ENCODE results near the gene BIRC3.

BIRC3 gene

DNA sequence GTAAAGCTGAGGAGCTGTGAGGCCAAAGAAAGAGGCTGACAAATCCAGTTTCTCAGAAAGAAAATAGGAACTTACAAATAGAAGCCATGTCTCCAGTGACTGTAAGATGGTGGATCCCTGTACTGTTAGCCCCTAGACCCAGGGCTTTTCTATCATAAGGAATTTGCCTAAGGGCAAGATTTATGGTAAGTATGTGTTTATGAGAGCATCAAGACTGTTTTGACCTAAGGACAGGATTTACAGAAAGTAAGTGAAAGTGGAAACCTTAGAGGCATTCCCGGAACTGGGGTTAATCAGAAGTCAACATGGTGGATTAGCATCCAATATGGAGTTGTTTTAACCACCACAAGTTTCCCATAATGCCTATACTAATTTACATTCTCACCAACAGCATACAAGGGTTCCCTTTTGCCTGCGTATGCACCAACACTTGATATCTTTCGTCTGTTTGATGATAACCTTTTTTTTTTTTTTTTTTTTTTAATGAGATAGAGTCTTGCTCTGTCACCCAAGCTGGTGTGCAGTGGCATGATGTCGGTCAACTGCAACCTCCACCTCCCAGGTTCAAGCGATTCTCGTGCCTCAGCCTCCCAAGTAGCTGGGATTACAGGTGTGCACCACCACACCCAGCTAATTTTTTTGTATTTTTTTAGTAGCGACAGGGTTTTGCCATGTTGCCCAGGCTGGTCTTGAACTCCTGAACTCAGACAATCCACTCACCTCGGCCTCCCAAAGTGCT, 69.9 kb downstream of the BIRC3 start:
- H3K27ac ChIP-seq: no peak overlapping the region
- no peak for TF ChIP-seq ZFX (IDR thresholded peaks at IDR 0.05; ENCODE audit: borderline replicate concordance)
- TF ChIP-seq, protein P1, sequence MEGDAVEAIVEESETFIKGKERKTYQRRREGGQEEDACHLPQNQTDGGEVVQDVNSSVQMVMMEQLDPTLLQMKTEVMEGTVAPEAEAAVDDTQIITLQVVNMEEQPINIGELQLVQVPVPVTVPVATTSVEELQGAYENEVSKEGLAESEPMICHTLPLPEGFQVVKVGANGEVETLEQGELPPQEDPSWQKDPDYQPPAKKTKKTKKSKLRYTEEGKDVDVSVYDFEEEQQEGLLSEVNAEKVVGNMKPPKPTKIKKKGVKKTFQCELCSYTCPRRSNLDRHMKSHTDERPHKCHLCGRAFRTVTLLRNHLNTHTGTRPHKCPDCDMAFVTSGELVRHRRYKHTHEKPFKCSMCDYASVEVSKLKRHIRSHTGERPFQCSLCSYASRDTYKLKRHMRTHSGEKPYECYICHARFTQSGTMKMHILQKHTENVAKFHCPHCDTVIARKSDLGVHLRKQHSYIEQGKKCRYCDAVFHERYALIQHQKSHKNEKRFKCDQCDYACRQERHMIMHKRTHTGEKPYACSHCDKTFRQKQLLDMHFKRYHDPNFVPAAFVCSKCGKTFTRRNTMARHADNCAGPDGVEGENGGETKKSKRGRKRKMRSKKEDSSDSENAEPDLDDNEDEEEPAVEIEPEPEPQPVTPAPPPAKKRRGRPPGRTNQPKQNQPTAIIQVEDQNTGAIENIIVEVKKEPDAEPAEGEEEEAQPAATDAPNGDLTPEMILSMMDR (IDR thresholded peaks at IDR 0.05): no peak

All from 22Rv1 (cell line).